SU-DHL-6 (cell line): ENCODE results near the gene CFHR3.
"Not testable (repeated sequence)": the region's sequence is repeated elsewhere in the genome, so short reads cannot be mapped to it uniquely, and the experiment has no call there.

Experiments used
- H2AFZ ChIP-seq: fragments of 200-600 bp; sonication (generic); 2 replicates; pipeline ENCODE4 v1.6.1; 2014; ENCODE audit warnings: low read depth, mild to moderate bottlenecking, moderate library complexity, mixed read lengths, antibody characterized with exemption, low read length; ENCODE audit not compliant: severe bottlenecking
- H3F3A ChIP-seq: fragments of 200-600 bp; shearing (Covaris generic); 2 replicates; pipeline ENCODE4 v1.6.0; 2016; ENCODE audit warnings: antibody characterized with exemption, mild to moderate bottlenecking; ENCODE audit not compliant: insufficient read depth
- H3K27ac ChIP-seq: fragments of 200-600 bp; sonication (generic); 2 replicates; pipeline ENCODE4 v1.5.1; 2016; ENCODE audit warnings: low read depth, mild to moderate bottlenecking, low read length, moderate library complexity, mixed read lengths
- H3K27me3 ChIP-seq: fragments of 200-600 bp; sonication (generic), shearing (Covaris generic); 2 replicates; pipeline ENCODE4 v1.6.0; 2014; ENCODE audit warnings: mild to moderate bottlenecking, low read length
- H3K36me3 ChIP-seq: fragments of 200-600 bp; sonication (generic); 2 replicates; pipeline ENCODE4 v1.6.1; 2014; ENCODE audit warnings: mild to moderate bottlenecking, low read length, mixed read lengths
- H3K4me2 ChIP-seq: fragments of 300-600, 200-600 bp; shearing (Covaris generic), sonication (generic); 2 replicates; pipeline ENCODE4 v1.6.0; 2014; ENCODE audit warnings: low read length, low read depth, mild to moderate bottlenecking; ENCODE audit not compliant: poor library complexity, severe bottlenecking
- H3K4me3 ChIP-seq: fragments of 200-600 bp; sonication (generic); 2 replicates; pipeline ENCODE4 v1.5.1; 2014; ENCODE audit warnings: antibody characterized with exemption, low read length, mild to moderate bottlenecking, mixed read lengths; ENCODE audit not compliant: insufficient read depth, poor library complexity, severe bottlenecking
- H3K79me2 ChIP-seq: fragments of 200-600 bp; sonication (generic); 2 replicates; pipeline ENCODE4 v1.6.1; 2014; ENCODE audit warnings: mild to moderate bottlenecking, low read length, moderate library complexity; ENCODE audit not compliant: insufficient read depth
- H3K9ac ChIP-seq: fragments of 200-600 bp; sonication (generic); 2 replicates; pipeline ENCODE4 v1.7.0; 2014; ENCODE audit warnings: mild to moderate bottlenecking, low read length
- H3K9me2 ChIP-seq: fragments of 200-600 bp; sonication (generic); replicated peaks from 2 replicates; pipeline ENCODE4 v1.6.1; 2014; ENCODE audit warnings: low read length; ENCODE audit not compliant: insufficient read depth
- H3K9me3 ChIP-seq: fragments of 200-600 bp; sonication (generic); 2 replicates; pipeline ENCODE4 v1.6.1; 2014; ENCODE audit warnings: low read length, mixed read lengths; ENCODE audit not compliant: insufficient read depth
- H4K20me1 ChIP-seq: fragments of 200-600 bp; sonication (generic); 2 replicates; pipeline ENCODE4 v1.6.1; 2014; ENCODE audit warnings: low read depth, mild to moderate bottlenecking, antibody characterized with exemption, low read length, moderate library complexity, mixed read lengths
- EZH2phosphoT487 ChIP-seq: fragments of 200-600 bp; sonication (generic), shearing (Covaris generic); conservative IDR thresholded peaks from 2 replicates; pipeline ENCODE4 v1.6.1; 2018; ENCODE audit warnings: mild to moderate bottlenecking, antibody characterized with exemption, low read length, moderate library complexity, mixed read lengths
- TF ChIP-seq, protein P1 (sequence below): fragments of 200-600 bp; sonication (generic); IDR thresholded peaks from one replicate; pipeline ENCODE4 v1.5.1; 2017; ENCODE audit warnings: antibody characterized with exemption, mild to moderate bottlenecking, low read length, moderate library complexity; ENCODE audit not compliant: insufficient read depth, poor library complexity, severe bottlenecking

CFHR3 gene

DNA sequence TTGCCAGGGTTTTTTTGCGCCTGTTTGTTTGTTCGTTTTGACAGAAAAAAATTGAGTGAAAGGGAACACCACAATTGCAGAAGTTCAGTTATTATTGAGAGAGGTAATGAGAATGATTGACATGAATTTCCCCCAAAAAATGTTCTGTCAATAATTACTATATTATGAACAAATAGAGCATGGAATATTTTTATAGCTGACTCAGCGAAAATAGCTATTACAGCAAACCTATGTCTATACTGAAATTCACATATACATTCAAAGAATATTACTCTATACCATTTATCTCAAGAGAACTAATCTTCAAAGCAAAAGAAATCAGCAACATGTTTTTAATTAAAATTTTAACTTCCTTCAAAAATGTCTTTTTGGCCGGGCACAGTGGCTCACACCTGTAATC is 4.8 kb upstream of the CFHR3 start:
- H3K27ac ChIP-seq, H2AFZ ChIP-seq, H3K9me3 ChIP-seq, H4K20me1 ChIP-seq, H3K4me3 ChIP-seq, H3K79me2 ChIP-seq, H3K27me3 ChIP-seq, H3K36me3 ChIP-seq, H3F3A ChIP-seq, H3K9me2 ChIP-seq, H3K4me2 ChIP-seq, H3K9ac ChIP-seq: not testable (repeated sequence)

DNA sequence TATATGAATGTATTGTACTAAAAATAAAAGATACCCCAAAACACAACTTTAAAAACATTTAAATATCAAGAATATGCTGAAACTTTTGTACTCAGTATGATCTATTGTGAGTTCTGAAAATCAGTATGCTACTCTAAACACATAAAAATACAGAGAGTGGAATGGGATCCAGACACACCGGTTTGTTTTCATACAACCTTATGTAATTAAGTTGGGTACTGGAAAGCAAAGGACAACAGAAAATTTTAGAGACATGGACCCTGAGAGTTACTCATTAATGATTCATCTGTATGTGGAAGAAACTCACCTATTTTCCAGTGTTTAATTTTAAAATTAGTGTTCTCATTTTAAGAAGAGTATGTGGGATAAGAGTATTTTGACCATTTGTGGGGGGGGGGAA is 927 bp upstream of the CFHR3 start:
- H3K27ac ChIP-seq, result no peak overlapping the region
- H3K79me2 ChIP-seq, result no peaks in the 10 kb centered on the region
- H3K9me3 ChIP-seq, result no peaks in the 10 kb centered on the region
- H3K9ac ChIP-seq, result no peak overlapping the region
- no peak overlapping the region for H2AFZ ChIP-seq
- no peak overlapping the region for H3K4me2 ChIP-seq
- no peaks in the 10 kb centered on the region for H3K27me3 ChIP-seq
- no peak overlapping the region for H3K4me3 ChIP-seq
- no peak for TF ChIP-seq EZH2phosphoT487
- TF ChIP-seq, protein P1, sequence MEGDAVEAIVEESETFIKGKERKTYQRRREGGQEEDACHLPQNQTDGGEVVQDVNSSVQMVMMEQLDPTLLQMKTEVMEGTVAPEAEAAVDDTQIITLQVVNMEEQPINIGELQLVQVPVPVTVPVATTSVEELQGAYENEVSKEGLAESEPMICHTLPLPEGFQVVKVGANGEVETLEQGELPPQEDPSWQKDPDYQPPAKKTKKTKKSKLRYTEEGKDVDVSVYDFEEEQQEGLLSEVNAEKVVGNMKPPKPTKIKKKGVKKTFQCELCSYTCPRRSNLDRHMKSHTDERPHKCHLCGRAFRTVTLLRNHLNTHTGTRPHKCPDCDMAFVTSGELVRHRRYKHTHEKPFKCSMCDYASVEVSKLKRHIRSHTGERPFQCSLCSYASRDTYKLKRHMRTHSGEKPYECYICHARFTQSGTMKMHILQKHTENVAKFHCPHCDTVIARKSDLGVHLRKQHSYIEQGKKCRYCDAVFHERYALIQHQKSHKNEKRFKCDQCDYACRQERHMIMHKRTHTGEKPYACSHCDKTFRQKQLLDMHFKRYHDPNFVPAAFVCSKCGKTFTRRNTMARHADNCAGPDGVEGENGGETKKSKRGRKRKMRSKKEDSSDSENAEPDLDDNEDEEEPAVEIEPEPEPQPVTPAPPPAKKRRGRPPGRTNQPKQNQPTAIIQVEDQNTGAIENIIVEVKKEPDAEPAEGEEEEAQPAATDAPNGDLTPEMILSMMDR, result no peak
- H3F3A ChIP-seq, result no peaks in the 10 kb centered on the region
- no peaks in the 10 kb centered on the region for H4K20me1 ChIP-seq
- H3K36me3 ChIP-seq, result no peaks in the 10 kb centered on the region
- no peaks in the 10 kb centered on the region for H3K9me2 ChIP-seq

DNA sequence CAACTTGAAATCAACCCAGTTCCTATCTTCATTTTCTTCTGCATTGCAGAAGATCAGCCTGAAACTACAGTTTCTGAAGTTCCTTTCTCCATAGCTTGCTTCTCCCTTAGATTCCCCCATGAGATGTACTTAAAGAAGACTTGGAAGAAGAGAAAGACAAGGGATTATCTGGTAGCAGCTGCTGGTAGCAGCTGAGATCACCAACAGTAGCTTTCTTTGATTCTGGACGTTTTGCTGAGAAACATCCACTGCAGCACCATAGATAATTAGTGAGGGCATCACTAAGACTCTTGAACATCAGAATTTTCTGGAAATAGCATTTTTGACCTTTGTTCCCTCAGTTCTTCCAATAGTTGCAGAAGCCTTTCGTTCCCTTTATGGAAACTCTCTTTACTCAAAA is 465 bp upstream of the CFHR3 start:
- no peak overlapping the region for H3K27ac ChIP-seq
- no peaks in the 10 kb centered on the region for H4K20me1 ChIP-seq
- H3F3A ChIP-seq, result no peaks in the 10 kb centered on the region
- H3K79me2 ChIP-seq, result no peaks in the 10 kb centered on the region
- H3K27me3 ChIP-seq, result no peaks in the 10 kb centered on the region
- H3K4me2 ChIP-seq, result no peak overlapping the region
- no peaks in the 10 kb centered on the region for H3K9me3 ChIP-seq
- no peak overlapping the region for H3K9ac ChIP-seq
- H3K9me2 ChIP-seq, result no peaks in the 10 kb centered on the region
- H3K36me3 ChIP-seq, result no peaks in the 10 kb centered on the region
- H3K4me3 ChIP-seq, result no peak overlapping the region
- H2AFZ ChIP-seq, result no peak overlapping the region
- TF ChIP-seq, protein P1, result no peak
- TF ChIP-seq EZH2phosphoT487, result no peak

DNA sequence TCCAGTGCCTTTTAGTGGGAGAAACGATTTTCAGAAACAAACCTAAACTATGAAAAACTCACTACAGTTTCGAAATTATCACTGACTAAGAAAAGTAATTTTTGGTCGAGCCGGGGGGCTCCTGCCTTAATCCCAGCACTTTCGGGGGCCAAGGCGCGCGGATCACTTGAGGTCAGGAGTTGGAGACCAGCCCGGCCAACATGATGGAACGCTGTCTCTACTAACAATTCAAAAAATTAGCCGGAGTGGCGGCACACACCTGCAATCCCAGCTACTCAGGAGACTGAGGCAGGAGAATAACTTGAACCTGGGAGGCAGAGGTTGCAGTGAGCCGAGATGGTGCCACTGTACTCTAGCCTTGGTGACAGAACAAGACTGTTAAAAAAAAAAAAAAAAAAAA is 3.0 kb downstream of the CFHR3 start:
- H3F3A ChIP-seq, result no peaks in the 10 kb centered on the region
- no peaks in the 10 kb centered on the region for H3K36me3 ChIP-seq
- TF ChIP-seq EZH2phosphoT487, result no peak
- TF ChIP-seq, protein P1, result no peak
- H3K9me2 ChIP-seq, result no peaks in the 10 kb centered on the region
- no peak overlapping the region for H3K4me3 ChIP-seq
- no peaks in the 10 kb centered on the region for H3K9me3 ChIP-seq
- H3K4me2 ChIP-seq, result no peak overlapping the region
- H4K20me1 ChIP-seq, result no peaks in the 10 kb centered on the region
- no peak overlapping the region for H3K27ac ChIP-seq
- H3K27me3 ChIP-seq, result no peaks in the 10 kb centered on the region
- no peaks in the 10 kb centered on the region for H3K79me2 ChIP-seq
- H3K9ac ChIP-seq, result no peak overlapping the region
- H2AFZ ChIP-seq, result no peak overlapping the region
